ENCODE results near the gene ALKBH5.

- TF ChIP-seq, protein P1, sequence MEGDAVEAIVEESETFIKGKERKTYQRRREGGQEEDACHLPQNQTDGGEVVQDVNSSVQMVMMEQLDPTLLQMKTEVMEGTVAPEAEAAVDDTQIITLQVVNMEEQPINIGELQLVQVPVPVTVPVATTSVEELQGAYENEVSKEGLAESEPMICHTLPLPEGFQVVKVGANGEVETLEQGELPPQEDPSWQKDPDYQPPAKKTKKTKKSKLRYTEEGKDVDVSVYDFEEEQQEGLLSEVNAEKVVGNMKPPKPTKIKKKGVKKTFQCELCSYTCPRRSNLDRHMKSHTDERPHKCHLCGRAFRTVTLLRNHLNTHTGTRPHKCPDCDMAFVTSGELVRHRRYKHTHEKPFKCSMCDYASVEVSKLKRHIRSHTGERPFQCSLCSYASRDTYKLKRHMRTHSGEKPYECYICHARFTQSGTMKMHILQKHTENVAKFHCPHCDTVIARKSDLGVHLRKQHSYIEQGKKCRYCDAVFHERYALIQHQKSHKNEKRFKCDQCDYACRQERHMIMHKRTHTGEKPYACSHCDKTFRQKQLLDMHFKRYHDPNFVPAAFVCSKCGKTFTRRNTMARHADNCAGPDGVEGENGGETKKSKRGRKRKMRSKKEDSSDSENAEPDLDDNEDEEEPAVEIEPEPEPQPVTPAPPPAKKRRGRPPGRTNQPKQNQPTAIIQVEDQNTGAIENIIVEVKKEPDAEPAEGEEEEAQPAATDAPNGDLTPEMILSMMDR (IDR thresholded peaks at IDR 0.05): no peak
- TF ChIP-seq POLR2A (IDR thresholded peaks at IDR 0.05): no peak
Measured at GRCh38 chr17:18185391-18185790, 1.8 kb downstream of the ALKBH5 start.
